ENCODE results near the gene SETD7.

- TF ChIP-seq, protein P1, sequence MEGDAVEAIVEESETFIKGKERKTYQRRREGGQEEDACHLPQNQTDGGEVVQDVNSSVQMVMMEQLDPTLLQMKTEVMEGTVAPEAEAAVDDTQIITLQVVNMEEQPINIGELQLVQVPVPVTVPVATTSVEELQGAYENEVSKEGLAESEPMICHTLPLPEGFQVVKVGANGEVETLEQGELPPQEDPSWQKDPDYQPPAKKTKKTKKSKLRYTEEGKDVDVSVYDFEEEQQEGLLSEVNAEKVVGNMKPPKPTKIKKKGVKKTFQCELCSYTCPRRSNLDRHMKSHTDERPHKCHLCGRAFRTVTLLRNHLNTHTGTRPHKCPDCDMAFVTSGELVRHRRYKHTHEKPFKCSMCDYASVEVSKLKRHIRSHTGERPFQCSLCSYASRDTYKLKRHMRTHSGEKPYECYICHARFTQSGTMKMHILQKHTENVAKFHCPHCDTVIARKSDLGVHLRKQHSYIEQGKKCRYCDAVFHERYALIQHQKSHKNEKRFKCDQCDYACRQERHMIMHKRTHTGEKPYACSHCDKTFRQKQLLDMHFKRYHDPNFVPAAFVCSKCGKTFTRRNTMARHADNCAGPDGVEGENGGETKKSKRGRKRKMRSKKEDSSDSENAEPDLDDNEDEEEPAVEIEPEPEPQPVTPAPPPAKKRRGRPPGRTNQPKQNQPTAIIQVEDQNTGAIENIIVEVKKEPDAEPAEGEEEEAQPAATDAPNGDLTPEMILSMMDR (IDR thresholded peaks at IDR 0.05), result no peak
- TF ChIP-seq EZH2 (IDR thresholded peaks at IDR 0.05), result no peak
Measured at GRCh38 chr4:139469216-139469615, 86.8 kb downstream of the SETD7 start.

Data from neural progenitor cell (in vitro differentiated cells).